ENCODE results near the gene CBLN2. TPM values are rescaled to one million over a fixed set of nuclear protein-coding genes. Genes with fewer than 3 reads are reported as not detected.

The CBLN2 gene
- polyA plus RNA-seq, 3 donors: not detected

DNA sequence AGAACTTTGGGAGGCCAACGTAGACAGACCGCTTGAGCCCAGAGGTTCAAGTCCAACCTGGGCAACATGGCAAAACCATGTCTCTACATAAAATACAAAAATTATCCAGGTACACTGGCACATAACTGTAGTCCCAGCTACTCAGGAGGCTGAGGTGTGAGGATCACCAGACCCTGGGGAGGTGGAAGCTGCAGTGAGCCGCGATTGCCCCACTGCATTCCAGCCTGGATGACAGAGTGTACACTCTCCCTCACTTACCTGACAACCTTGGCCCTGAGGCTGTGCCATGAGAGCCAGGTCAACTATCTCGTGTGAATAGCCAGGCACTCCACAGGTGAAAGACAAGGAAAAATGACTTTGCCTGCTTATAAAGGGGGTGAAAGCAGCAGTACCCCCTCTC is 39.3 kb downstream of the CBLN2 start:
- Histone ChIP-seq H3K4me2 (replicated peaks; ENCODE audit: extremely low read depth, low read length, poor library complexity, severe bottlenecking) (no peak overlapping the region), H3K36me3 (replicated peaks in 1 of 2; ENCODE audit: control insufficient read depth in 1 of 2, insufficient read depth in 2 of 2, low read length in 2 of 2) (no peaks in the 10 kb centered on the region), H3K4me3 (replicated peaks in 1 of 3; ENCODE audit: low read depth in 2 of 3, low read length in 3 of 3) (no peak overlapping the region), H3K4me1 (ENCODE audit: control insufficient read depth in 1 of 2, insufficient read depth in 2 of 2, low read length in 2 of 2) (no peaks in the 10 kb centered on the region), H2AFZ (ENCODE audit: insufficient read depth, low read depth, low read length, poor library complexity, severe bottlenecking) (no peak overlapping the region), H4K20me1 (ENCODE audit: insufficient read depth, low read length) (no peaks in the 10 kb centered on the region), H3K27ac (ENCODE audit: low read depth in 1 of 2, low read length in 2 of 2) (no peak overlapping the region), H3K9me3 (replicated peaks in 1 of 2; ENCODE audit: control insufficient read depth in 1 of 2, insufficient read depth in 1 of 2, low read length in 2 of 2) (peaks cover 0 to 6% of the 10 kb centered on the region in 2 donors), H3K27me3 (ENCODE audit: control insufficient read depth in 2 of 2, insufficient read depth in 2 of 2, low read length in 2 of 2) (no peaks in the 10 kb centered on the region), H3K79me2 (ENCODE audit: insufficient read depth, low read length) (no peaks in the 10 kb centered on the region), H3K9ac (ENCODE audit: insufficient read depth, low read length, poor library complexity, severe bottlenecking) (no peak overlapping the region)
- H3K27me3 Mint-ChIP-seq (ENCODE audit: low read depth in 3 of 3): peaks cover 0 to 2% (median 2%) of the 10 kb centered on the region in 3 donors
- 78% methylated on average over 3 of the region's 5 CpGs for WGBS (ENCODE audit: insufficient coverage)
- intact Hi-C loops (cut with micrococcal nuclease): no loop called here
- no peaks in the 10 kb centered on the region for H3K4me1 Mint-ChIP-seq
- no peaks in the 10 kb centered on the region for H3K36me3 Mint-ChIP-seq
- TF ChIP-seq, protein P1, sequence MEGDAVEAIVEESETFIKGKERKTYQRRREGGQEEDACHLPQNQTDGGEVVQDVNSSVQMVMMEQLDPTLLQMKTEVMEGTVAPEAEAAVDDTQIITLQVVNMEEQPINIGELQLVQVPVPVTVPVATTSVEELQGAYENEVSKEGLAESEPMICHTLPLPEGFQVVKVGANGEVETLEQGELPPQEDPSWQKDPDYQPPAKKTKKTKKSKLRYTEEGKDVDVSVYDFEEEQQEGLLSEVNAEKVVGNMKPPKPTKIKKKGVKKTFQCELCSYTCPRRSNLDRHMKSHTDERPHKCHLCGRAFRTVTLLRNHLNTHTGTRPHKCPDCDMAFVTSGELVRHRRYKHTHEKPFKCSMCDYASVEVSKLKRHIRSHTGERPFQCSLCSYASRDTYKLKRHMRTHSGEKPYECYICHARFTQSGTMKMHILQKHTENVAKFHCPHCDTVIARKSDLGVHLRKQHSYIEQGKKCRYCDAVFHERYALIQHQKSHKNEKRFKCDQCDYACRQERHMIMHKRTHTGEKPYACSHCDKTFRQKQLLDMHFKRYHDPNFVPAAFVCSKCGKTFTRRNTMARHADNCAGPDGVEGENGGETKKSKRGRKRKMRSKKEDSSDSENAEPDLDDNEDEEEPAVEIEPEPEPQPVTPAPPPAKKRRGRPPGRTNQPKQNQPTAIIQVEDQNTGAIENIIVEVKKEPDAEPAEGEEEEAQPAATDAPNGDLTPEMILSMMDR (IDR thresholded peaks at IDR 0.05): no peak
- peaks cover 0 to 3% (median 0%) of the 10 kb centered on the region in 7 donors for H3K9me3 Mint-ChIP-seq
- no peak overlapping the region for H3K27ac Mint-ChIP-seq
- no peak for DNase-seq
- no peak overlapping the region for H3K4me3 Mint-ChIP-seq

DNA sequence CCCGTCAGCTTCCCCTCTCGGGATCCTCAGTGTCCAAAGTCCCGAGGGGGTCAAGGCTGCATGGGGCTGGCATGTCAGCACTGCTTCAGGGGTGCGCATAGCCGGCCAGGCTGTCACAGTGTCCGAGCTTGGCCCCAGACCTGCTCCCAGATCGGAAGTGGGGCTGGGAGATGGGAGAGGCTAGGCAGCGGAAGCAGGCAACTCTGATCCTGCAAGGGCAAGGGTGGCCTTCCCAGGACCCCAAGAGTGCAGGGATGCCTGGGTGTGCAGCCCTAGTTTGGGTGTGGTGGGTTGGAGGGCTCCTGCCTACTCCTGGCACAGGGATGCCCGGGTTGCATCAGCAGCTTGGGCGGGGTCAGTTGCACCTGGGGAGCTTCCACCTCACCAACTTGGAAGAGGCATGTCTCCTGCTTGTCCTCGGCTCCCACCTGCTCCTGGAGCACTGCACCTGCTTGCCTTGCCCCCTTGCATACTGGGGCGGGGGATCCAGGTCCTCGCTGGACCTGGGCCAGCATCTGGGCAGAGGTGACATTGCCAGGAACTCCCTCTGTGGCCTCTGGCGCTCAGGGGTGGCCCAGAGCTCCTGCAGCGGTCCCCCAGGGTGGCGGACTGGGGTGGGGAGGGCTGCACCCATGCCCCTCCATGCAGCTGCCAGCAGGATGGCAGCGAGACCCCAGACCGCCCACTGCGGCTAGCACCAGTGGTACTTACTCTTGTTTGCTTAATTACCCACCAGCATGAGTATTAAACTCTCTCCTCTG is 41.3 kb downstream of the CBLN2 start:
- 81% methylated on average over 15 of the region's 19 CpGs for WGBS (ENCODE audit: insufficient coverage)
- H3K4me1 ChIP-seq (ENCODE audit: control insufficient read depth in 1 of 2, insufficient read depth in 2 of 2, low read length in 2 of 2): no peaks in the 10 kb centered on the region
- Mint-ChIP-seq H3K36me3 (no peaks in the 10 kb centered on the region), H3K27me3 (ENCODE audit: low read depth in 3 of 3) (peaks cover 0 to 2% (median 2%) of the 10 kb centered on the region in 3 donors), H3K9me3 (peaks cover 0 to 2% (median 0%) of the 10 kb centered on the region in 7 donors), H3K4me3 (no peak overlapping the region), H3K27ac (no peak overlapping the region), H3K4me1 (no peaks in the 10 kb centered on the region)
- no peaks in the 10 kb centered on the region for H3K27me3 ChIP-seq (ENCODE audit: control insufficient read depth in 2 of 2, insufficient read depth in 2 of 2, low read length in 2 of 2)
- TF ChIP-seq, protein P1 (IDR thresholded peaks at IDR 0.05): no peak
- H4K20me1 ChIP-seq (ENCODE audit: insufficient read depth, low read length): no peaks in the 10 kb centered on the region
- no peak overlapping the region for H3K4me3 ChIP-seq (replicated peaks in 1 of 3; ENCODE audit: low read depth in 2 of 3, low read length in 3 of 3)
- H3K27ac ChIP-seq (ENCODE audit: low read depth in 1 of 2, low read length in 2 of 2): no peak overlapping the region
- peaks cover 0 to 6% of the 10 kb centered on the region in 2 donors for H3K9me3 ChIP-seq (replicated peaks in 1 of 2; ENCODE audit: control insufficient read depth in 1 of 2, insufficient read depth in 1 of 2, low read length in 2 of 2)
- intact Hi-C loops (cut with micrococcal nuclease): no loop called here
- H2AFZ ChIP-seq (ENCODE audit: insufficient read depth, low read depth, low read length, poor library complexity, severe bottlenecking): no peak overlapping the region
- H3K4me2 ChIP-seq (replicated peaks; ENCODE audit: extremely low read depth, low read length, poor library complexity, severe bottlenecking): no peak overlapping the region
- DNase-seq: no peak
- H3K36me3 ChIP-seq (replicated peaks in 1 of 2; ENCODE audit: control insufficient read depth in 1 of 2, insufficient read depth in 2 of 2, low read length in 2 of 2): no peaks in the 10 kb centered on the region
- no peaks in the 10 kb centered on the region for H3K79me2 ChIP-seq (ENCODE audit: insufficient read depth, low read length)
- H3K9ac ChIP-seq (ENCODE audit: insufficient read depth, low read length, poor library complexity, severe bottlenecking): no peak overlapping the region
